ENCODE measurements around the gene VPREB3. TPM values are rescaled to one million over a fixed set of nuclear protein-coding genes. Genes with fewer than 3 reads are reported as not detected.

VPREB3 gene
- total and polyA plus RNA-seq, 9 donors, result 2.8 TPM; not detected in 8

DNA sequence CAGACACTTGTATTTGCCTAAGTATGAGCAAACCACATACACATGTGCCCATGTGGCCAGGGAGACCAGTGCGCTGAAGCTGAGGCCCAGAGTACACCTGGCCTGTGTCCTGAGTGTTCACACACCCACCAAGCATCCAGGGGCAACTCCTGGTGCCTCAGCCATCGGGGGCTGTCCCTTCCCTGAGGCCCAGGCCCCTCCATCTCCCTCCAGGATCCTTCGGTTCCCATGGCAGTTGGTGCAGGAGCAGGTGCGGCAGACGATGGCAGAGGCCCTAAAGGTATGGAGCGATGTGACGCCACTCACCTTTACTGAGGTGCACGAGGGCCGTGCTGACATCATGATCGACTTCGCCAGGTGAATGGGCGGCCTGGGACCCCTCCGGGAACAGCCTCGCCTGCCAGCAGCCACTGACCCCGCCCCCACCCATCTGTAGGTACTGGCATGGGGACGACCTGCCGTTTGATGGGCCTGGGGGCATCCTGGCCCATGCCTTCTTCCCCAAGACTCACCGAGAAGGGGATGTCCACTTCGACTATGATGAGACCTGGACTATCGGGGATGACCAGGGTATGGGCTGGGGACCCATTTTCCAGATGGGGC lies 26.0 kb upstream of the VPREB3 start:
- intact Hi-C loops (cut with DNase I), result no loop called here
- H3K27ac ChIP-seq, result no peak overlapping the region
- 78 to 85% (median 83%) methylated on average over 19 to 20 of the region's 20 CpGs for WGBS, 3 donors
- TF ChIP-seq POLR2A (IDR thresholded peaks at IDR 0.05), result no peak
- no peak for TF ChIP-seq EP300 (IDR thresholded peaks at IDR 0.05)
- TF ChIP-seq, protein P1, sequence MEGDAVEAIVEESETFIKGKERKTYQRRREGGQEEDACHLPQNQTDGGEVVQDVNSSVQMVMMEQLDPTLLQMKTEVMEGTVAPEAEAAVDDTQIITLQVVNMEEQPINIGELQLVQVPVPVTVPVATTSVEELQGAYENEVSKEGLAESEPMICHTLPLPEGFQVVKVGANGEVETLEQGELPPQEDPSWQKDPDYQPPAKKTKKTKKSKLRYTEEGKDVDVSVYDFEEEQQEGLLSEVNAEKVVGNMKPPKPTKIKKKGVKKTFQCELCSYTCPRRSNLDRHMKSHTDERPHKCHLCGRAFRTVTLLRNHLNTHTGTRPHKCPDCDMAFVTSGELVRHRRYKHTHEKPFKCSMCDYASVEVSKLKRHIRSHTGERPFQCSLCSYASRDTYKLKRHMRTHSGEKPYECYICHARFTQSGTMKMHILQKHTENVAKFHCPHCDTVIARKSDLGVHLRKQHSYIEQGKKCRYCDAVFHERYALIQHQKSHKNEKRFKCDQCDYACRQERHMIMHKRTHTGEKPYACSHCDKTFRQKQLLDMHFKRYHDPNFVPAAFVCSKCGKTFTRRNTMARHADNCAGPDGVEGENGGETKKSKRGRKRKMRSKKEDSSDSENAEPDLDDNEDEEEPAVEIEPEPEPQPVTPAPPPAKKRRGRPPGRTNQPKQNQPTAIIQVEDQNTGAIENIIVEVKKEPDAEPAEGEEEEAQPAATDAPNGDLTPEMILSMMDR (IDR thresholded peaks at IDR 0.05), result no peak
- no peak overlapping the region for H3K4me3 ChIP-seq
- H3K4me1 ChIP-seq (ENCODE audit: insufficient read depth), result no peaks in the 10 kb centered on the region
- H3K36me3 ChIP-seq, result no peaks in the 10 kb centered on the region
- no peaks in the 10 kb centered on the region for H3K9me3 ChIP-seq
- H3K27me3 ChIP-seq, result no peaks in the 10 kb centered on the region
- no peak for DNase-seq

DNA sequence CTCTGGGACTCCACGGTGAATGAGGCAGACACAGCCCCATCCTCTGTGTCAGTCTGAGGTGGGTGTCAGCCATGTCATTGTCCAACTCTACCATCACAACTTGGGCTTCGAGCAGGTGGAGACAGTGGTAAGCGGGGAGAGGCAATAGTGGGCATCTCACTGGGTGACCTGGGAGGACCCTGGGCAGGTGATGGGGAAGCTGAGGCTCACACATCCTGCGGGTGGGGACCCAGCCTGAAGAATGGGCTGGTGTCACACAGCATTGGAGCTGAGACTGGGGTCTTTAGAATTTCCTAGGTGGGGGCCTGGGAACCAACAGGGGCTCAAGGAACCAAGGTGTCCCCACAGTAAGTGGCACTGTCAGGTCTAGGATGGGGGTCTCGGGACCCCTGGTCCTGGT lies 25.5 kb upstream of the VPREB3 start:
- no peaks in the 10 kb centered on the region for H3K36me3 ChIP-seq
- H3K4me1 ChIP-seq (ENCODE audit: insufficient read depth), result peaks cover 3% of the 10 kb centered on the region
- no peaks in the 10 kb centered on the region for H3K9me3 ChIP-seq
- no peak overlapping the region for H3K4me3 ChIP-seq
- TF ChIP-seq POLR2A (IDR thresholded peaks at IDR 0.05), result no peak
- no peak for TF ChIP-seq EP300 (IDR thresholded peaks at IDR 0.05)
- TF ChIP-seq, protein P1 (IDR thresholded peaks at IDR 0.05), result no peak
- DNase-seq, result no peak
- H3K27me3 ChIP-seq, result no peaks in the 10 kb centered on the region
- H3K27ac ChIP-seq, result no peak overlapping the region
- WGBS, 3 donors, result 82 to 94% (median 87%) methylated on average over 5 of the region's 5 CpGs
- intact Hi-C loops (cut with DNase I), result no loop called here

DNA sequence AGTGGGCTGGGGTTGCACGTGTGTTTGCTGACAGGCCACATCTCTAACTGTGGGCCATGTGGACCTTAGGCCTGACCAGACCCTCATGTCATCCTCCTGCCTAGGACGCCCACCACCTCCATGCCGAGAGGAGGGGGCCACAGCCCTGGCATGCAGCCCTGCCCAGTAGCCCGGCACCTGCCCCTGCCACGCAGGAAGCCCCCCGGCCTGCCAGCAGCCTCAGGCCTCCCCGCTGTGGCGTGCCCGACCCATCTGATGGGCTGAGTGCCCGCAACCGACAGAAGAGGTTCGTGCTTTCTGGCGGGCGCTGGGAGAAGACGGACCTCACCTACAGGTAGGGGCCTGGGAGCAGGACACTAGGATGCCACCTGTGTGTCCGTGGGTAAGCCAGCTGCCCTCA lies 24.9 kb upstream of the VPREB3 start:
- no peaks in the 10 kb centered on the region for H3K36me3 ChIP-seq
- no peaks in the 10 kb centered on the region for H3K9me3 ChIP-seq
- intact Hi-C loops (cut with DNase I), result no loop called here
- no peaks in the 10 kb centered on the region for H3K27me3 ChIP-seq
- no peak for TF ChIP-seq POLR2A (IDR thresholded peaks at IDR 0.05)
- TF ChIP-seq, protein P1 (IDR thresholded peaks at IDR 0.05), result no peak
- peaks cover 7% of the 10 kb centered on the region for H3K4me1 ChIP-seq (ENCODE audit: insufficient read depth)
- DNase-seq, result no peak
- 79 to 95% (median 83%) methylated on average over 16 of the region's 16 CpGs for WGBS, 3 donors
- no peak overlapping the region for H3K27ac ChIP-seq
- H3K4me3 ChIP-seq, result no peak overlapping the region

DNA sequence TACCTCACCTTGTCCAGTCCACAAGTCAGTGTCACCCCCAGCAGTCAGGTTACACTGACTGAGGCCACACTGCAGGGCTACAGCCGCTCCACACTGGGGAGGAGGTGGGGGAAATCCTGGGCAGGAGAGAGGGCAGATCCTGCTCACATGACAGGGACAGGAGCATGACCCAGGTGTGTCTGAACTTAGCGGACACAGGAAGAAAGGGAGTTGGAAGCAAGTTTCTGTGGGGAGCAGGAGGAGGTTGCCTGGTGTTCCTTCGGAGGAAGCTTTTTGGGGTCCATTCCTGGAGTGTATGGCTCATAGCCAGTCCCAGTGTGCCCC lies 24.3 kb upstream of the VPREB3 start:
- TF ChIP-seq, protein P1 (IDR thresholded peaks at IDR 0.05), result no peak
- TF ChIP-seq EP300 (IDR thresholded peaks at IDR 0.05), result no peak
- TF ChIP-seq POLR2A (IDR thresholded peaks at IDR 0.05), result no peak
- Histone ChIP-seq H3K36me3 (no peaks in the 10 kb centered on the region), H3K4me1 (ENCODE audit: insufficient read depth) (peaks cover 7% of the 10 kb centered on the region), H3K9me3 (no peaks in the 10 kb centered on the region), H3K27ac (no peak overlapping the region), H3K4me3 (no peak overlapping the region), H3K27me3 (no peaks in the 10 kb centered on the region)
- WGBS, 3 donors, result 73 to 84% (median 83%) methylated on average over 3 of the region's 3 CpGs
- intact Hi-C loops (cut with DNase I), result no loop called here
- no peak for DNase-seq
